SJCRH30 (cell line): Measurements from ENCODE around the gene NR2C2. TPM values are rescaled to one million over a fixed set of nuclear protein-coding genes. Genes with fewer than 3 reads are reported as not detected.

ENCODE experiments used
- DNase-seq, 2 experiments: peaks; one replicate each; pipeline ENCODE4 v3.0.0-alpha.2; 2015 to 2020
- H3K27ac ChIP-seq: fragments of 250-450 bp; sonication (Bioruptor Pico); 2 replicates; pipeline ENCODE4 v1.5.1; 2020; ENCODE audit warnings: mild to moderate bottlenecking, moderate library complexity
- H3K27me3 ChIP-seq: fragments of 250-450 bp; sonication (Bioruptor Pico); 2 replicates; pipeline ENCODE4 v1.5.1; 2020; ENCODE audit warnings: mild to moderate bottlenecking, moderate library complexity
- H3K36me3 ChIP-seq: fragments of 250-450 bp; sonication (Bioruptor Pico); 2 replicates; pipeline ENCODE4 v1.5.1; 2020; ENCODE audit warnings: mild to moderate bottlenecking, moderate library complexity
- H3K4me1 ChIP-seq: fragments of 250-450 bp; sonication (Bioruptor Pico); 2 replicates; pipeline ENCODE4 v1.5.1; 2020; ENCODE audit warnings: mild to moderate bottlenecking, moderate library complexity
- H3K4me3 ChIP-seq: fragments of 250-450 bp; sonication (Bioruptor Pico); 2 replicates; pipeline ENCODE4 v1.5.1; 2020; ENCODE audit warnings: mild to moderate bottlenecking, moderate library complexity
- H3K9me3 ChIP-seq: fragments of 250-450 bp; sonication (Bioruptor Pico); replicated peaks from 2 replicates; pipeline ENCODE4 v1.5.1; 2020; ENCODE audit warnings: mild to moderate bottlenecking, moderate library complexity
- total RNA-seq: library from RNA; depleted of rRNA; stranded (reverse); fragments of >200 nt; shearing (Covaris generic); gene quantifications from 2 replicates; pipeline ENCODE4 v1.2.3, GENCODE V29; 2014

The NR2C2 gene
- total RNA-seq, 1 experiment from 2014 or later, result 27.2 TPM

DNA sequence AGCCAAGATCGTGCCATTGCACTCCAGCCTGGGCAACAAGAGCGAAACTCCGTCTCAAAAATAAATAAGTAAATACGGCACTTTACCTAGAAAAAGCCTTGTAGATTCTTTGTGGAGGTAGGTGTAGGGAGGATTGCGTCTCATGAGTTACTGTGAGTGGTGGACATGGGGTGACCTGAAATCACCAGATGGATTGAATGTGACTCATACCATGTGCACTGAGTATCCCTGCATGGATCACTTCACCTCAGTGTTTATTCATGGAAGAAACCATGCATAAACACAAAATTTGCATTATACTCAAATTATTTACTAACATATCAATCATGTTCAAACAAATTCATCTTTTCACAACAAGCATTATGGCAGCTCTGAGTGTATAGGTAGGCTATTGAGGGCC lies 61.8 kb downstream of the NR2C2 start:
- DNase-seq, result no peak
- H3K27me3 ChIP-seq, result no peaks in the 10 kb centered on the region
- H3K36me3 ChIP-seq, result peaks cover 6% of the 10 kb centered on the region; the same call in 1 of the 2 replicates

DNA sequence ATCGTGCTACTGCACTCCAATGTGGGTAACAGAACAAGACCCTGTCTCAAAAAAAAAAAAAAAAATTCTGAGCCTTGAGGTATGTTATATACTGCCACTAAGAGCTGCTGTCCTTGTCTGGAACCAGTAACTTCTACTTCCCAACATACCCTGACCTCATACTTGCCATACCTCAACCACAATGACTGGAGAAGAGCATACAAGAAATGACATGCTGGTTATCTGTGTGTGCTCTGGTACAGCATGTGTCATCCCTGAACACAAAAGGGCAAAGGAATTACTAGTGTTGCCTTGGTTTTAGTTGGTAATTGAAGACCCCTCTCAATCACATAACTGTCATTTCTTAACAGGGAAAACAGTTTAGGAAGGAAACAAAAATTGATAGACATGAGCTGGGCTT lies 63.3 kb downstream of the NR2C2 start:
- no peak for DNase-seq
- H3K27me3 ChIP-seq, result no peaks in the 10 kb centered on the region

More for the DNA sequence above, 61.8 kb downstream of the NR2C2 start:
- no peak overlapping the region for H3K27ac ChIP-seq
- H3K4me3 ChIP-seq, result no peak overlapping the region
- no peaks in the 10 kb centered on the region for H3K9me3 ChIP-seq
- no peaks in the 10 kb centered on the region for H3K4me1 ChIP-seq

GRCh38 chr3:15011174-15011573 lies 63.8 kb downstream of the NR2C2 start:
- H3K27ac ChIP-seq, result no peak overlapping the region
- H3K27me3 ChIP-seq, result no peaks in the 10 kb centered on the region
- H3K9me3 ChIP-seq, result no peaks in the 10 kb centered on the region
- H3K4me1 ChIP-seq, result no peaks in the 10 kb centered on the region
- H3K36me3 ChIP-seq, result peaks cover 14% of the 10 kb centered on the region
- H3K4me3 ChIP-seq, result no peak overlapping the region
- DNase-seq, result no peak

More for the DNA sequence above, 63.3 kb downstream of the NR2C2 start:
- Histone ChIP-seq H3K27ac (no peak overlapping the region), H3K4me1 (no peaks in the 10 kb centered on the region), H3K4me3 (no peak overlapping the region), H3K9me3 (no peaks in the 10 kb centered on the region), H3K36me3 (peaks cover 14% of the 10 kb centered on the region)

DNA sequence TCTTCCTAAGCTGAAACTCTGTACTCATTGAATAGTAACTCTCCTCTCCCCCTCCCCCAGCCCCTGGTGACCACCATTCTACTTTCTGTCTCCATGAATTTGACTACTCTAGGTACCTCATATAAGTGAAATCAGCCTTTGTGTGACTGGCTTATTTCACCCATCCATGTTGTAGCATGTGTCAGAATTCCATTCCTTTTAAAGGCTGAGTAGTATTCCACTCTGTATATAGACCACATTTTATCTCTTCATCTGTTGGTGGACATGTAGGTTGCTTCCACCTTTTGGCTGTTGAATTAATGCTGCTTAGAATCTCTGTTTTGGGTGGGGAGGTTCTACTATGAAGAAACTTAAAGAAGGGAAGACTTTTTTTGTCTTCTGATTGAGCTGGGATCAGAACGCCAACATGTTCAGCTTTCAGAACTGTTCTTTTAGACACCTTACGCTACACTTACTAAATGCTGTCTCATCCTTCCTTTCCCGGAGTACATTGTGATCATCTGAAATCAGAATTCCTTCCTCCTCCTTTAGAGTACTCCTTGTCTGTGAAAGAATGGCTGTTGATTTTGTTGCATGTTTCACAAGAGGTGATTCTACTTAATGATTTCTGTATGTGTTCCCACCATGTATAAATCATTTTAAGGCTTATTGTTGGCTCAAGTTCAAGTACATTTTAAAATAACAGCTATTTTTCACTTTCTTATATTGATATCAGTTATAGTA lies 67.4 kb downstream of the NR2C2 start:
- Histone ChIP-seq H3K27ac (no peak overlapping the region), H3K27me3 (no peaks in the 10 kb centered on the region), H3K36me3 (peaks cover 29% of the 10 kb centered on the region), H3K4me1 (no peaks in the 10 kb centered on the region), H3K4me3 (no peak overlapping the region), H3K9me3 (no peaks in the 10 kb centered on the region)
- DNase-seq, result no peak

DNA sequence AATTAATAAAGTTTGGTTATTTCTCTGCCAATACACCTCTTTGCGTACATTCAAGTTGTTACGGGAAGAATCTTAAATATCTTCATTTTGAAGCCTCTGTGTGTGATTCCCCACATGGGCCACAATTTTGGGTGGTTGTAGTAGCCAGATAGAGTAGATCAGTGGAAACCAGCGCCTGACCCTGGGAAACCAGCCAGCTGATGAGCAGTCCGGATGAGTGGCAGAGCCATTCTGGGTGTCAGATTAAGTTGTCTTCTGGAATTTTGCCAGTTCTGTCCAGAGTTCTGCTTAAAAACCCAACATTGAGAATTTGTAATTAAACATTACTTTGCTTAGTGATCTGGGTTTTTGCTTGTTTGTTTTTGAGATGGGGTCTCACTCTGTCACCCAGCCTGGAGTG lies 68.1 kb downstream of the NR2C2 start:
- DNase-seq, result no peak
- Histone ChIP-seq H3K27me3 (no peaks in the 10 kb centered on the region), H3K27ac (no peak overlapping the region), H3K9me3 (no peaks in the 10 kb centered on the region), H3K4me3 (no peak overlapping the region), H3K4me1 (no peaks in the 10 kb centered on the region), H3K36me3 (peaks cover 31% of the 10 kb centered on the region)

DNA sequence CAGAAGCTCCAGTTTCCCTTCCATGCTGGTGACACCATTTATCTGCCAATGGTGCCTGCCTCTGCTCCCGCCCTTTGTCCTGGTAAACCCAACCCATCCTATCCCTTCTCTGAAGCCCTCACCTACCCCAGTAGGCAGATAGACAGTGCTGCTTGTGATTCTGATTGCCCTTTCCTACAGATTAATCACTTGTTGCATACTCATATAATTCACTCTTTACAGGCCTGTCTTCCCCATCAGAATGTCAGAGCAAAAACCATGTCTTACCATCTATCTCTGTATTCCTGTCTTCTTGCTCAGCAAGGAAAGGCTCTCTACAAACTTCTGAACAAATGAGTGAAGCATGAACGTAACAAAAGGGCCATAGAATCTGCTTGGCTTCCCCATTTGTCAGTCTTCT lies 69.8 kb downstream of the NR2C2 start:
- H3K9me3 ChIP-seq, result no peaks in the 10 kb centered on the region
- no peak for DNase-seq
- H3K4me1 ChIP-seq, result no peaks in the 10 kb centered on the region
- H3K4me3 ChIP-seq, result no peak overlapping the region
- no peaks in the 10 kb centered on the region for H3K27me3 ChIP-seq
- H3K36me3 ChIP-seq, result peaks cover 32% of the 10 kb centered on the region
- no peak overlapping the region for H3K27ac ChIP-seq

GRCh38 chr3:15023249-15023648 lies 75.9 kb downstream of the NR2C2 start:
- Histone ChIP-seq H3K4me3 (no peak overlapping the region), H3K27me3 (no peaks in the 10 kb centered on the region), H3K9me3 (no peaks in the 10 kb centered on the region), H3K27ac (no peak overlapping the region), H3K36me3 (peaks cover 49% of the 10 kb centered on the region), H3K4me1 (no peaks in the 10 kb centered on the region)
- DNase-seq, result no peak

- Histone ChIP-seq H3K27ac (no peak overlapping the region), H3K36me3 (peaks cover 46% of the 10 kb centered on the region), H3K27me3 (no peaks in the 10 kb centered on the region), H3K4me3 (no peak overlapping the region), H3K9me3 (no peaks in the 10 kb centered on the region), H3K4me1 (no peaks in the 10 kb centered on the region)
- no peak for DNase-seq
These were observed 76.3 kb downstream of the NR2C2 start for GRCh38 chr3:15023719-15024118.

DNA sequence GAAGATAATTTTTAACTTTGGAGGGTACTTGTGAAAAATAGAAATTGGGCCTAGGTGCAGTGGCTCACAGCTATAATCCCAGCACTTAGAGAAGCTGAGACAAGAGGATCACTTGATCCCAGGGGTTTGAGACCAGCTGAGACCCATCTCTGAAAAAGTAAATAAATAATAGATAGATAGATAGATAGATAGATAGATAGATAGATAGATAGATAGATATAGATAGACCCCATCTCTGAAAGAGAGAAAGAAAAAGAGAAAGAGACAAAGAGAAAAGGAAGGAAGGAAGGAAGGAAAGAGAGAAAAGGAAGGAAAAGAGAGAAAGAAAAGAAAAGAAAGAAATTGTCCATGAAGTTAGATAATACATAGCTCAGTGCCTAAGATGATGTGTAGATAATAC lies 82.2 kb downstream of the NR2C2 start:
- H3K4me3 ChIP-seq, result no peak overlapping the region
- no peaks in the 10 kb centered on the region for H3K9me3 ChIP-seq
- H3K27me3 ChIP-seq, result no peaks in the 10 kb centered on the region
- H3K36me3 ChIP-seq, result peaks cover 46% of the 10 kb centered on the region
- DNase-seq, result no peak
- H3K4me1 ChIP-seq, result no peaks in the 10 kb centered on the region
- H3K27ac ChIP-seq, result no peak overlapping the region

DNA sequence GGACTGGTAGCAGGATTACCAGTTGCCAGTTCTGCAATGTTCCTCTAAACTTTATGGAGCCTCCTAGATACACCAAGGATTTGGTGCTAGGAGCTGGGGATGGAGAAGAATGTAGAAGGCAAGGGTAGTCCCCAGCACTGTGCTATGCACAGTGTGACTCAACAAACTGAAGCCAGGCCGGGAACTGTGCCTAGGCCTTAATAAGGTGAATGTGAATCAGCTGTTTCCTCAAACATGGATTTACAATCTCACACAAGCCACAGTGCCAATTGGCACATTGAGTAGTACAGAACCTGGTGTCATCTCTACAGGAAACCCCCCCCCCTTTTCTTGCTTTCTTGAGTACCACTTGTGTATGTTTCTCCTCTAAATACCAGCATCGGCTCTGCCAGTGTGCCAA lies 85.3 kb downstream of the NR2C2 start:
- H3K27ac ChIP-seq, result no peak overlapping the region
- H3K27me3 ChIP-seq, result no peaks in the 10 kb centered on the region
- no peak overlapping the region for H3K4me3 ChIP-seq
- no peaks in the 10 kb centered on the region for H3K9me3 ChIP-seq
- H3K4me1 ChIP-seq, result no peaks in the 10 kb centered on the region
- H3K36me3 ChIP-seq, result peaks cover 52% of the 10 kb centered on the region
- no peak for DNase-seq

GRCh38 chr3:15033103-15033502 lies 85.7 kb downstream of the NR2C2 start:
- Histone ChIP-seq H3K4me1 (no peaks in the 10 kb centered on the region), H3K36me3 (peaks cover 52% of the 10 kb centered on the region)

GRCh38 chr3:15038306-15038705 lies 90.9 kb downstream of the NR2C2 start:
- H3K36me3 ChIP-seq, result peaks cover 44% of the 10 kb centered on the region
- H3K9me3 ChIP-seq, result no peaks in the 10 kb centered on the region
- H3K4me1 ChIP-seq, result no peaks in the 10 kb centered on the region
- H3K27ac ChIP-seq, result no peak overlapping the region
- no peak overlapping the region for H3K4me3 ChIP-seq
- H3K27me3 ChIP-seq, result no peaks in the 10 kb centered on the region
- DNase-seq, result no peak

More at GRCh38 chr3:15033103-15033502, 85.7 kb downstream of the NR2C2 start:
- Histone ChIP-seq H3K4me3 (no peak overlapping the region), H3K27me3 (no peaks in the 10 kb centered on the region), H3K9me3 (no peaks in the 10 kb centered on the region), H3K27ac (no peak overlapping the region)
- DNase-seq, result no peak

DNA sequence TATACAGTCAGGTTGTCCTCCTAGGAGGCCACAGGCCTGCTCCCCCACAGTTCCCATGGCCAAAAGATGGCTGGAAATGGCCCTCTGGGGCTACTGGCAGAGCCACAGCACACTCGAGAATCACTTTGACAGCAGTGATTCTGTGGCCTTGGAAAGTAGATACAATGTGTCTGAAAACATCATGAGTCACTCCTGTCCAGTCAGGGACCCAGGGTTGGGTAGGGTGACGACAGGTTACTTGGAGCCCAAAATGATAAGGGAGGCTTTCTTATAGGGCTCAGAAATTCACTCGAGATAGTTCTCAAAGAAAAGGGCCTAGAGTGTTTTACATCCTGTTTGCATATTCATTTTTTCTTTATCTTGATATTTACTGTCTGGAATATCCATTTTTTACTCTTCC lies 93.5 kb downstream of the NR2C2 start:
- no peak for DNase-seq
- H3K36me3 ChIP-seq, result peaks cover 52% of the 10 kb centered on the region
- no peaks in the 10 kb centered on the region for H3K4me1 ChIP-seq

GRCh38 chr3:15041950-15042349 lies 94.6 kb downstream of the NR2C2 start:
- Histone ChIP-seq H3K9me3 (no peaks in the 10 kb centered on the region), H3K4me3 (no peak overlapping the region), H3K27me3 (no peaks in the 10 kb centered on the region), H3K4me1 (no peaks in the 10 kb centered on the region), H3K36me3 (peaks cover 51% of the 10 kb centered on the region), H3K27ac (no peak overlapping the region)
- no peak for DNase-seq

More for the DNA sequence above, 93.5 kb downstream of the NR2C2 start:
- no peak overlapping the region for H3K4me3 ChIP-seq
- no peak overlapping the region for H3K27ac ChIP-seq
- no peaks in the 10 kb centered on the region for H3K9me3 ChIP-seq
- H3K27me3 ChIP-seq, result no peaks in the 10 kb centered on the region

DNA sequence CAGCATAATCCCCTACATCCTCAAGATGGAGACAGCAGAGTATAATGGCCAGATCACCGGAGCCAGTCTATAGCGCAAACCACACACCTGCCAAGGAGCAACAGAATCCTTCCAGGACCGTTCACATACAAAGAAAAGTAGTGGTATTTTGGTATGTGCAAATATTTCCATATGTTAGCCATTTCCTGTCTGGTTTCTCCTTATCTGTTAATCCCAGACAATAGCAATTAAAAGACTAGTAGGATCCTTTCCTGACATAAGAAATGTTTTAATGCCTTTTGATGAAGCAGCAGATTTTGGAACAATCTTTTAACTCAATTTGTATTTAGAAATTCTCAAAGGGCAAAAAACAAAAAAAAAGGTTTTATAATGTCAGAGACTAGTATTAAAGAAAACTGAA lies 95.6 kb downstream of the NR2C2 start:
- H3K27me3 ChIP-seq, result no peaks in the 10 kb centered on the region
- H3K9me3 ChIP-seq, result no peaks in the 10 kb centered on the region
- H3K36me3 ChIP-seq, result peaks cover 54% of the 10 kb centered on the region
- no peak overlapping the region for H3K4me3 ChIP-seq
- no peak for DNase-seq
- no peaks in the 10 kb centered on the region for H3K4me1 ChIP-seq
- no peak overlapping the region for H3K27ac ChIP-seq
